A673 (cell line): Measurements from ENCODE around the gene COQ5.

Experiments used
- CTCF ChIP-seq: fragments of 300-800, 200-600 bp; sonication (generic); conservative IDR thresholded peaks from 2 replicates; pipeline ENCODE4 v1.5.1; 2017; ENCODE audit warnings: low read depth, mild to moderate bottlenecking, antibody characterized with exemption, low read length, moderate library complexity, mixed read lengths
- EZH2 ChIP-seq: fragments of 200-600 bp; sonication (generic); IDR thresholded peaks from 2 replicates; pipeline ENCODE4 v1.6.1; 2017; ENCODE audit warnings: borderline replicate concordance, low read depth, mild to moderate bottlenecking, mixed read lengths, antibody characterized with exemption, low read length; ENCODE audit not compliant: poor library complexity, severe bottlenecking

GRCh38 chr12:120536064-120536791, 7.3 kb upstream of the COQ5 start:
- TF ChIP-seq CTCF (no peak), EZH2 (no peak)
